GM19193 (cell line): Measurements from ENCODE around the gene BMP6.
A peak's percentile ranks its signal among the peaks of the same experiment; 100 is the strongest.

Experiments used
- POLR2A ChIP-seq: IDR thresholded peaks from 4 replicates; pipeline ENCODE4 v1.6.1; 2011; ENCODE audit not compliant: insufficient read depth, insufficient read length; ENCODE audit errors: extremely low read depth

The BMP6 gene

DNA sequence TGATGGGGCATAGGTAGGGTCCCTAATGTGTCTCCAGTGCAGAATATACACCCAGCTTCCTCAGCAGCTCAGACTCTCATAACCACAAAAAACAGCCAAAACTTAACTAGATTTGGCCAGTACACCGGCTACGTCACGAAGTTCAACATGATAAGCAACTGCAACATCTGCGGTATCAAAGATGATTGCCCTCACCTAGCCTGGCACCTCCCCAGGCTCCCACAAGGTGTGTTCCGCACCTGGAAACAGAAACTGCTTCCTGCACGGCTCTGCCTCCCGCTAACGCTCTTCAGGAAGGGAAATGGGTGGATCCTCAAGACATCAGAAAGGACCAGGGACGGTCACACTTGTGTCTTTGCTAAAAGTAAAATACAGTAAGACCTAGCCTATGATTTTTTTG is 175.2 kb downstream of the BMP6 start:
- no peak for TF ChIP-seq POLR2A

DNA sequence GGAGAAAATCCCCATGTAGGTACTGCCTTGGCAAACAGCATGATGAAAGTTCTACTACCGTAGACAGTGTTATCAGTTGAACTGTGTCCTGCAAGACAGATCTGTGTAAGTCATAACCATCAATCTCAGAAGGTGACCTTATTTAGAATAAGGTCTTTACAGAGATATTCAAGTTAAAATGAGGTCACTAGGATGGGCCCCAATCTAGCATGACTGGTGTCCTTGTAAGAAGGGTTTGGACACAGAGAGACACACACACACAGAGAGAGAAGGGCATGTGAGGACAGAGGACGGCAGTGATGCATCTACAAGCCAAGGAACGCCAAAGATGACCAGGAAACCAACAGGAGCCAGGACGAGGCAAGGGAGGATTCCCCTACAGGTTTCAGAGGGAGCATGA is 175.9 kb downstream of the BMP6 start:
- no peak for TF ChIP-seq POLR2A

DNA sequence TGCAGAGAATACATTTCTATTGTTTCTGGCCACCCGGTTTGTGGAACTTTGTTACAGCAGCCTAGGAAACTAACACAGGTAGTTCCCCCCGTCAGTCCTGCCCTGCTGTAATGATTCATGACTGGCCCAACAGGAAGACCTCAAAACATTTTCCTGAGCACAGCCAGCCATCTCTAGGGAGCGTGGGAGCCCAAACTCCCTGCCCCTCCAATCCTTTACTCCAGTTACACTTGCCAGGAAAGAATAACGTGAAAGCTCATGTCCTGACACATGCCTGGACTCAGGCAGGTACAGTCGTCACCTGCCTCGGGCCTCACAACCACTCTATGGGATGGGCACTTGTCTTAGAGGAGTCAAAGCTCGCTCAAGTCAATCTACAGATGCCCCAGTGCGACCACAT is 176.3 kb downstream of the BMP6 start:
- peak; percentile 39 for TF ChIP-seq POLR2A

DNA sequence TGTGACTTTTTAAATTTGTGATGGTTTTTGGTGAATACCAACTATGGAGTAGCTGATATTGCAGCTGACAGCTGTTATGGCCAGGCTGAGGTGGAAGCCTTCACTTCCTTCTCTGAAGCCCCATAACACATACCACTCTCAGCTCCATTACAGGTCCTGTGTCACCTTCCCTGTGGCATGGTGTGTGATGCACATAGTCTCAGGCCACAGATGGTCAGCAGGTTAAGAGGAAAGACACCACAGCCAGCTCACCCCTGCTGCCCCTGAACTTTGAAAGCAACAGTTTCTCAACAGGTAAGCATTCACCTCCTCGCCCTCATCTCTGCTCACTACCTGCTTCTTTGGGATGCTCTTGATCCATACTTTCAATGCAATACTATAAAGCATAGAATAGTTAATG is 177.0 kb downstream of the BMP6 start:
- no peak for TF ChIP-seq POLR2A

DNA sequence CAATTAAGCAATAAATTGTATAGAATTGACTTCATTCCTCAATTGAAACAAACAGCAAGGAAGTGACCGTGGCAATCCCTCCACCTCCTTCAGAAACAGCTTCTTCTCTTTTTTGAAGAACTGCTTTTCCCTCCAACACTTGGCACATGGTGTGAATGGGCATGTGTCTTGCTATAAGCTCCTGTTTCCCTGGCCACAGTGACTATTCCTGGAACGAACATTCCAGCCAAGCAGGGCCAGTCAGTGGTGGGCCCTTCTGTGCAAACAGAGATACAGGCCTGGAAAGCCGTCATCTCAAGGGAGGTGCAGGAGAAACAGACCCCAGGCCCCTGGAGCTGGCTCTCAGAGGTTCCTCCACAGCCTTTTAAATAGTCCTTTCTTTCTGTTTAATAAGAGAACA is 177.8 kb downstream of the BMP6 start:
- TF ChIP-seq POLR2A = no peak

GRCh38 chr6:7904654-7905319 is 178.9 kb downstream of the BMP6 start:
- no peak for TF ChIP-seq POLR2A

DNA sequence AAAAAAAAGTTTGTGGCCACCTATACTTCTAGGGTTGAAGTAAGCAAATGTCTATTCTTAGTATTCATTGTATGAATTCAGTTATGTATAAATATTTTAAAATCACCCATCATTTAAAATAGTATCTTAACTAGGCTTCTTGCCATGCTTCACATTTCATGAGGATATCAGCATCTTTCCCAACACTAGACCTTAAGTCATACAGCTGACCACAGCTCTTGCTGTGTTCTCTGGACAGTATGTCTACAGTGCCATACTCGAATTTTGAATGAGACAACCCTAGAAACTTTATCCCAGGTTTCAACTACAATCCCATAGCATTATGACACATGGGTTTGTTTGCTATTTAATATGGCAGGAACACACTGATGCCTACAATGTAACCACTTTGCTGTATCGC is 179.5 kb downstream of the BMP6 start:
- no peak for TF ChIP-seq POLR2A

DNA sequence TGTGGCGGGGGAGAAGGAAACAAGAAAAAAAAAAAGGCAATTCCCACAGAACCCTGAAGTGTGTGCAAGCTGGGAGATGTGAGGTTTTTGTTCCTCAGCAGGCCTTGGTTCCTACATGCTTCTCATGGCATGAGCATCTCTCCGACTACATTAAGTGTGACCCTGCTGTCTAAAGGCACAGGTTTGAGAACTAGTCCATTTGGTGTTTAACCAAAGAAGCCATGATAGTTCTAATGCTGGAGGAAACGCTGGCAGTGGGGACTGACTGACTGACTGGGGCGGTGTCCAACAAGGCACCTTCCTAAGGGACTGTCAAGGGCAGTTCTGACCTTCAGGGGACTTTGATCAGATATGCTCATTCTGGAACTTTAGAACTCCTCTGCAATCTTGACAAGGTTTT is 180.8 kb downstream of the BMP6 start:
- no peak for TF ChIP-seq POLR2A

DNA sequence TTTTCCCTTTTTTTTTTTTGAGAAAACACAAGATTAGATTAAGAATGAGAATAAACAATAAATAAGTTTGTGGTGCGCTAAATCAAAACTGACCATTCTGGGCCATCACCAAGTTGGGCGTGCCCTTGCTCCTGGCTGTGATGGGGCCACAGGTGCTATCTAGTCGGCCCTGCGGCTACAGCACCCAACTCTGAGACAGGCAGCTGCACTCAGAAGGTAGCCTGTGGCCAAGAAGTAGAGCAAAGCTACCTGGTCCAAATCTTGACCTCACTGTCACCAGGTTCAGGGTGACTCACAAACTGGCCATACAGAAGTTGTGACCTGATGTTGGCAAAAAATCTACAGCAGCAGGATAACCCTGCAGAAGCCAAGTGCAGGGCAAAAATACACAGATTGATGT is 181.3 kb downstream of the BMP6 start:
- no peak for TF ChIP-seq POLR2A

DNA sequence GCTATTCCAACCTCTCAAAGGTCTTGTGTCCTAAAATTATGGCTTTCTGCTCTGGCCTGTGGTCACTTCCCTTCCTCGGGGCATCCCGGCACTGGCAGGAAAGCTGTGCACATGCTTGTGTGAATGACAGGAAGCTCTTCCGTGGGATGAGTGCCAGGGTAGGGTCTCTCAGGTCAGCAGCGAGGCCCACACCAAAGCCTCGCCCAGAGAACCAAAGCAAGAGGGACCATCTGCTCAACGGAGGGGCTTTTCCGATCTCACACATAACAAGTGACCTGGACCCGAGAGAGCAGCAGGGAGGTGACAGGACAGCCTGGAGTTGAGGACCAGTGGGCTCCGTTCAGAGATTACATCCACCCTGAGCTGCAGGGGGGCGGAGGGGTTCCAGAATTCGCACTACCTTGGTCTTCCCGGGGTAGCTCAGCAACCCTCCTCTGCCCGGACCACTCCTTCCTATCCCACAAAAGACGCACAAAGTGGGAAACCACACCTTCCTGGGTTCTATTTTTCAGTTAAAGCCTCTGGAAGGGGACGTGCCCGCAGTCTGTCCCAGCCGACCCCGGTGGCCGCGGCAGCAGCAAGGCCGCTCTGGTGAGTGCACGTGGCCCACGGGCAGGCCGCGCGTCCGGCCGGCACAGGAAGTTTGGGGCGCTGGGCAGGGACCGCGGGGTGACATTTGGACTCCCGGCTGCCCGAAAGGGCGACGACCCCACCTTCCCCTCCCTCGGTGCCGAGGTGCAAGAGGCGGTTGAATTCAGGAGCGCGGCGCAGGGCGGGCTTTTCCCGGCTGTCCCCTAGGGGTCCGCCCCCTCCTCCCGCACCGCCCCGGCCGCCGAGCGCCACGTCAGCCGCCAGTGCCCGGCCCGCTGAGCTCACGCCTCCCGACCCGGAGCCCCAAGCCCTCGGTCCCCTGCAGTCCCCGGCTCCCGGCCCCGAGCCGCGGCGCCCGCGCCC is 183.7 kb downstream of the BMP6 start:
- peak; percentile 44 for TF ChIP-seq POLR2A

DNA sequence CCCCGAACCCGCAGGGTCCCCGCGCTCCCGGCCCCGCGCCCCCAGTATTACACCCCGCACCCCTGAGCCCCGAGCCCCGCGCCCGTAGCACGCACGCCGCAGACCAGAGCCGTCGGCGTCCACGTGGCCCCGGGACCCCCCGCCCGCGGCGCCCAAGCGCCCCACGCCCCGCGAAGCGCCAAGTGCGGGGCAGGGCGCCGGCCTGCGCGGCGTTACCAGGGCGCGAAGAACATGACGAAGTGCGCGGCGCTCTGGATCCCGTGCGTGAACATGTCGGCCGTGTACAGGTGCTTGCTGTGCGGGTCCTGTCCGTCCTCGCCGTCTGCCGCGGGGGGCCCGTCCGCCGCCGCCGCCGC is 184.4 kb downstream of the BMP6 start:
- no peak for TF ChIP-seq POLR2A

GRCh38 chr6:7910654-7911344 is 184.9 kb downstream of the BMP6 start, which contains the start of gene TXNDC5:
TXNDC5 (minus strand) TSS chr6:7910788; CDS start chr6:7910776, 12 bp downstream.
- peak; percentile 66 for TF ChIP-seq POLR2A

DNA sequence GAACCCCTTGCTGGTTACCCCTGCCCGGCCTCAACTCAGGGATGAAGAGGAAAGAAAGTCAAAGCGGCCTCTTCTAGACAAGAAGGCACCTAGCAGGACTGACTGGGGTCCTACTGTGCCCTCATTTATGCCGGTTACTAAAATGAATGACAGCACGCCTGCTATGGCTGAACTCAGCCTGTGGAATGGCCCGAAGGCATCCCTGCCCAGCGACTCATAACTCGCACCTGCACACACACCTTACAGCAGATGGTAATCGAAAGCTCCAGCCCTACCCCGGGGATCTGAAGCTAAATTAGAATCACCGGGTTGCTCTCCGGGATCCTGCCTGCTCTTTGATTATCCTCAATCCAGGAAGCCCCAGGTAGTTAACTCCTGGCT is 185.4 kb downstream of the BMP6 start:
- no peak for TF ChIP-seq POLR2A

GRCh38 chr6:7912024-7912423 is 186.1 kb downstream of the BMP6 start:
- no peak for TF ChIP-seq POLR2A

DNA sequence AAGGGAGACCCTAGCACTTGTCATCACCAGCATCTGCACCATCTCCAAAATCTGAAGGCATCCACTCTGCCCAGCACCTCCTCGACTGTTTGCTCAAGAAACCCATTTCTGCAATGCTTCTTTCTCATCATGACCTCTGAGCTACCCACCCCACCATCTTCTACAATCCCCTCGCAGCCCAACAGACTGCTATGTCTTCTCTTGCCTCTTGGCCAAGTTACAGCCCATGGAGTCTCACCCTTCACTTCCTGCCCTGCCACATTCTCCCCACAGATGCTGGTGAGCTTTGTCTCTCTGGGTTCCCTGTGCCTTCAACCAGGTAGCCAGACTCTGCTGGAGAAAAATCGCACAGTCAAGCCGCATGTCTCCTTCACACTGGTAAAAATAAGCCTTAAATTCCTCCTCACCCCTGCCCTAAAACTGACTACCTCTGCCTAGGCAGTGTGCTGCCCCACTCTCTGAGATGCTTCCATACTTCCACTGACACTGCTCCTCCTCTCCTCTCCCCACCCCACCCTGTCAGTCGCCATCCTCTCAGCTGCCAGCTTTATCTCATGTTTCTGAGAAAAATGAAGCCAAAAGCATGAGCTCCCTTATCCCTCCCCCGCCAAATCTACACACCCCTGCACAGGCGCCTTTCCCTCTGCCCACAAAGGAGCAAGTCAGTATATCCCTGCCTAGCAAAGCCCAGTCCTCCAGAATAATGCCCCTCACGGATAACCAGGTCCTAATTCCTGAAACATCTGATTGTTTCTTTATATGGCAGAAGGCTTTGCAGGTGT is 187.0 kb downstream of the BMP6 start:
- TF ChIP-seq POLR2A = no peak

GRCh38 chr6:7914311-7914710 is 188.4 kb downstream of the BMP6 start:
- TF ChIP-seq POLR2A = no peak
